Suprapubic skin (tissue), 4 donors: ENCODE data around the gene SLC16A14.

Experiments used
- POLR2A ChIP-seq, 2 donors: fragments of 450-650 bp; IDR thresholded peaks; one replicate each; pipeline ENCODE4 v1.6.1; 2017; ENCODE audit warnings: antibody characterized with exemption in 2 of 2, mild to moderate bottlenecking in 2 of 2, moderate library complexity in 2 of 2
- POLR2AphosphoS5 ChIP-seq, 3 donors: sonication (generic); formaldehyde crosslinking; IDR thresholded peaks; one replicate each; pipeline ENCODE4 v1.6.1; 2017; ENCODE audit warnings: antibody characterized with exemption in 3 of 3
- TF ChIP-seq, protein P1 (sequence below), 2 donors: fragments of 200-600 bp in 1 of 2; fragments of 450-650 bp in 1 of 2; sonication (generic) in 1 of 2; IDR thresholded peaks; one replicate each; pipeline ENCODE4 v1.5.1; 2016 to 2019; ENCODE audit warnings: antibody characterized with exemption in 2 of 2, mild to moderate bottlenecking in 1 of 2, moderate library complexity in 1 of 2

DNA sequence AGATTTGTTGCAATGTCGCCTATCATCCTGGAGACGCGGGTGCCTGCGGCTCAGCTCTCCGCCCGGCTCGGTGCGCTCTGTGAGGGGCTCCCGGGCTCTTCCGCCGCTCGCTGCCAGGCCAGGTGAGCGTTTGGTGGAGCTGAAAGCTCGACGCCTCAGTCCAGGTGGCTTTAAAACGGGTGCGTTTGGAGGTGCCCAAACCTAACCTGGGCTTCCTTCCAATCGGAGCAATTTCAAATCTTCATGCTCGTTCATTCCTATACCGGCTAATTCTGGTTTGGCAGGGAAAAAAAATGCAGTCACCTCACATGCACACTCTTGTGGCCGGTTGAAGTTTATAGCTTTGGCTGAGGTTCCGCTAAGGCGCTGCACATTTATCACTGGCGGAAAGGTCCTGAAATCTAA lies at the start of gene SLC16A14:
- TF ChIP-seq POLR2A (IDR thresholded peaks at IDR 0.05) (no peak), POLR2AphosphoS5 (IDR thresholded peaks at IDR 0.05) (no peak)
- TF ChIP-seq, protein P1, sequence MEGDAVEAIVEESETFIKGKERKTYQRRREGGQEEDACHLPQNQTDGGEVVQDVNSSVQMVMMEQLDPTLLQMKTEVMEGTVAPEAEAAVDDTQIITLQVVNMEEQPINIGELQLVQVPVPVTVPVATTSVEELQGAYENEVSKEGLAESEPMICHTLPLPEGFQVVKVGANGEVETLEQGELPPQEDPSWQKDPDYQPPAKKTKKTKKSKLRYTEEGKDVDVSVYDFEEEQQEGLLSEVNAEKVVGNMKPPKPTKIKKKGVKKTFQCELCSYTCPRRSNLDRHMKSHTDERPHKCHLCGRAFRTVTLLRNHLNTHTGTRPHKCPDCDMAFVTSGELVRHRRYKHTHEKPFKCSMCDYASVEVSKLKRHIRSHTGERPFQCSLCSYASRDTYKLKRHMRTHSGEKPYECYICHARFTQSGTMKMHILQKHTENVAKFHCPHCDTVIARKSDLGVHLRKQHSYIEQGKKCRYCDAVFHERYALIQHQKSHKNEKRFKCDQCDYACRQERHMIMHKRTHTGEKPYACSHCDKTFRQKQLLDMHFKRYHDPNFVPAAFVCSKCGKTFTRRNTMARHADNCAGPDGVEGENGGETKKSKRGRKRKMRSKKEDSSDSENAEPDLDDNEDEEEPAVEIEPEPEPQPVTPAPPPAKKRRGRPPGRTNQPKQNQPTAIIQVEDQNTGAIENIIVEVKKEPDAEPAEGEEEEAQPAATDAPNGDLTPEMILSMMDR (IDR thresholded peaks at IDR 0.05): no peak
